ENCODE measurements around the gene PKN1.

DNA sequence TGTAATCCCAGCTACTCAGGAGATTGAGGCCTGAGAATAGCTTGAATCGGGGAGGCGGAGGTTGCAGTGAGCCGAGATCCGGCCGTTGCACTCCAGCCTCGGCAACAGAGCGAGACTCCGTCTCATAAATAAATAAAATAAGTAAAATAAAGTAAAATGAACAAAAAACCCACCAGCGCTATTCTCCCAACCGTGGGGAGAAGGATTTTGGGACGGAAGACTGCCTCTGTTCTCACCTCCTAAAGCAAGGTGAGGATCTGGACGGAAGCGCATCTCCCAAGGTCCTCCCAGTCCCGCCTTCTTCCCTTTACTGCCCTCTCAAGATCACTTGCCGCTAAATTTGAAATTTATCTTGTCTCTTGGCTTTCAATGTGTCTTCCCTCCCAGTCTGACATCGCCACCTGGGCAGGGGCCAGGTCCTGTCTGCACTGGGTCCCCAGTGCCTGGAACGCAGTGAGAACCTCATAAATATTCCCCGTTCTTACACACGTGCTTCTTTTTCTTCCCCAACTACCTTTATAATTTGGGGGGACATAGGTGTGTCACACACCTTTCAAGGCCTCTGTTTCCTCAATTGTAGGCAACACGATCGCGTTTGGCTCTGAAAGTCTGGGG is 86.2 kb downstream of the PKN1 start:
- TF ChIP-seq, protein P1, sequence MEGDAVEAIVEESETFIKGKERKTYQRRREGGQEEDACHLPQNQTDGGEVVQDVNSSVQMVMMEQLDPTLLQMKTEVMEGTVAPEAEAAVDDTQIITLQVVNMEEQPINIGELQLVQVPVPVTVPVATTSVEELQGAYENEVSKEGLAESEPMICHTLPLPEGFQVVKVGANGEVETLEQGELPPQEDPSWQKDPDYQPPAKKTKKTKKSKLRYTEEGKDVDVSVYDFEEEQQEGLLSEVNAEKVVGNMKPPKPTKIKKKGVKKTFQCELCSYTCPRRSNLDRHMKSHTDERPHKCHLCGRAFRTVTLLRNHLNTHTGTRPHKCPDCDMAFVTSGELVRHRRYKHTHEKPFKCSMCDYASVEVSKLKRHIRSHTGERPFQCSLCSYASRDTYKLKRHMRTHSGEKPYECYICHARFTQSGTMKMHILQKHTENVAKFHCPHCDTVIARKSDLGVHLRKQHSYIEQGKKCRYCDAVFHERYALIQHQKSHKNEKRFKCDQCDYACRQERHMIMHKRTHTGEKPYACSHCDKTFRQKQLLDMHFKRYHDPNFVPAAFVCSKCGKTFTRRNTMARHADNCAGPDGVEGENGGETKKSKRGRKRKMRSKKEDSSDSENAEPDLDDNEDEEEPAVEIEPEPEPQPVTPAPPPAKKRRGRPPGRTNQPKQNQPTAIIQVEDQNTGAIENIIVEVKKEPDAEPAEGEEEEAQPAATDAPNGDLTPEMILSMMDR (IDR thresholded peaks at IDR 0.05; ENCODE audit: borderline replicate concordance, extremely low read depth, low read length, poor library complexity, severe bottlenecking) = no peak
- TF ChIP-seq EZH2 (IDR thresholded peaks at IDR 0.05; ENCODE audit: borderline replicate concordance, low read depth, low read length, severe bottlenecking) = no peak
